Measurements from ENCODE around the gene HTT. TPM values are rescaled to one million over a fixed set of nuclear protein-coding genes. Genes with fewer than 3 reads are reported as not detected.

HTT gene
- total and polyA plus RNA-seq, 2 of the 13 experiments (the other 11 are each of a cell fraction or from before 2014, with no cell fraction given), result 17.5 to 19.5 TPM

DNA sequence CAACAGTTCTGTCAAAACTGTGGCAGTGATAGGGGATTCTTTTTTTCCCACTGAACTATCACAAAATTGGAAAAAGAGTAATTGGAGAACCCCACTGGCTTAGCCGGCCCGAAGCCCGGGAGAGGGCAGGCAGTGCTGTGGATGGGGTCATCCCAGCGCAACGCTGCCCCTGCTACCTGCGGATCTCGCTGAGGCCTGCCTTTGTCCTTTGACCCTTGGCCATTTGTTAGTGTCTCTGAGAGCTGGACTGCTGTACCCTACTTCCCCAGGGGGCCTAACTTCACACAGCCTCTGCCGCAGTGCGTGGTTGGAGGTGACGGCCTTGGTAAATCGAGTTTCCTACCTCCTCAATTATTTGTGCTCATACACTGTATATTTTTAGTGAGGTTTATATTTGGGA, 131.5 kb downstream of the HTT start (continued):
- TF ChIP-seq, protein P1, sequence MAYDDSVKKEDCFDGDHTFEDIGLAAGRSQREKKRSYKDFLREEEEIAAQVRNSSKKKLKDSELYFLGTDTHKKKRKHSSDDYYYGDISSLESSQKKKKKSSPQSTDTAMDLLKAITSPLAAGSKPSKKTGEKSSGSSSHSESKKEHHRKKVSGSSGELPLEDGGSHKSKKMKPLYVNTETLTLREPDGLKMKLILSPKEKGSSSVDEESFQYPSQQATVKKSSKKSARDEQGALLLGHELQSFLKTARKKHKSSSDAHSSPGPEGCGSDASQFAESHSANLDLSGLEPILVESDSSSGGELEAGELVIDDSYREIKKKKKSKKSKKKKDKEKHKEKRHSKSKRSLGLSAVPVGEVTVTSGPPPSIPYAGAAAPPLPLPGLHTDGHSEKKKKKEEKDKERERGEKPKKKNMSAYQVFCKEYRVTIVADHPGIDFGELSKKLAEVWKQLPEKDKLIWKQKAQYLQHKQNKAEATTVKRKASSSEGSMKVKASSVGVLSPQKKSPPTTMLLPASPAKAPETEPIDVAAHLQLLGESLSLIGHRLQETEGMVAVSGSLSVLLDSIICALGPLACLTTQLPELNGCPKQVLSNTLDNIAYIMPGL (CRISPR knock-in tag; IDR thresholded peaks at IDR 0.05; ENCODE audit: borderline replicate concordance in 1 of 2, low read depth in 1 of 2), result no peak
- TF ChIP-seq LCORL (IDR thresholded peaks at IDR 0.05) (no peak), LCORL (CRISPR knock-in tag; IDR thresholded peaks at IDR 0.05) (peak; percentile 75; the same call in 1 of the 2 replicates), KLF6 (CRISPR knock-in tag; IDR thresholded peaks at IDR 0.05) (no peak), NCOA2 (CRISPR knock-in tag; IDR thresholded peaks at IDR 0.05) (peak; percentile 73; the same call in 1 of the 2 replicates), ZNF639 (CRISPR knock-in tag; conservative IDR thresholded peaks at IDR 0.05) (no peak), KAT2B (IDR thresholded peaks at IDR 0.05; ENCODE audit: borderline replicate concordance, low read depth, low read length) (no peak), ZNF652 (CRISPR knock-in tag; IDR thresholded peaks at IDR 0.05; ENCODE audit: borderline replicate concordance, low read depth) (no peak), KDM5B (CRISPR knock-in tag; IDR thresholded peaks at IDR 0.05; ENCODE audit: borderline replicate concordance) (peak; percentile 61; the same call in 1 of the 2 replicates), ZNF547 (CRISPR knock-in tag; IDR thresholded peaks at IDR 0.05) (no peak), HES4 (CRISPR knock-in tag; IDR thresholded peaks at IDR 0.05; ENCODE audit: borderline replicate concordance) (no peak), ZBTB42 (CRISPR knock-in tag; IDR thresholded peaks at IDR 0.05) (no peak), MIER2 (CRISPR knock-in tag; IDR thresholded peaks at IDR 0.05) (no peak), MED8 (CRISPR knock-in tag; IDR thresholded peaks at IDR 0.05; ENCODE audit: insufficient replicate concordance) (peak; percentile 56), KAT7 (CRISPR knock-in tag; IDR thresholded peaks at IDR 0.05; ENCODE audit: borderline replicate concordance) (peak; percentile 52; the same call in 1 of the 2 replicates), YEATS2 (CRISPR knock-in tag; IDR thresholded peaks at IDR 0.05; ENCODE audit: borderline replicate concordance) (no peak)
- TF ChIP-seq, protein P2, sequence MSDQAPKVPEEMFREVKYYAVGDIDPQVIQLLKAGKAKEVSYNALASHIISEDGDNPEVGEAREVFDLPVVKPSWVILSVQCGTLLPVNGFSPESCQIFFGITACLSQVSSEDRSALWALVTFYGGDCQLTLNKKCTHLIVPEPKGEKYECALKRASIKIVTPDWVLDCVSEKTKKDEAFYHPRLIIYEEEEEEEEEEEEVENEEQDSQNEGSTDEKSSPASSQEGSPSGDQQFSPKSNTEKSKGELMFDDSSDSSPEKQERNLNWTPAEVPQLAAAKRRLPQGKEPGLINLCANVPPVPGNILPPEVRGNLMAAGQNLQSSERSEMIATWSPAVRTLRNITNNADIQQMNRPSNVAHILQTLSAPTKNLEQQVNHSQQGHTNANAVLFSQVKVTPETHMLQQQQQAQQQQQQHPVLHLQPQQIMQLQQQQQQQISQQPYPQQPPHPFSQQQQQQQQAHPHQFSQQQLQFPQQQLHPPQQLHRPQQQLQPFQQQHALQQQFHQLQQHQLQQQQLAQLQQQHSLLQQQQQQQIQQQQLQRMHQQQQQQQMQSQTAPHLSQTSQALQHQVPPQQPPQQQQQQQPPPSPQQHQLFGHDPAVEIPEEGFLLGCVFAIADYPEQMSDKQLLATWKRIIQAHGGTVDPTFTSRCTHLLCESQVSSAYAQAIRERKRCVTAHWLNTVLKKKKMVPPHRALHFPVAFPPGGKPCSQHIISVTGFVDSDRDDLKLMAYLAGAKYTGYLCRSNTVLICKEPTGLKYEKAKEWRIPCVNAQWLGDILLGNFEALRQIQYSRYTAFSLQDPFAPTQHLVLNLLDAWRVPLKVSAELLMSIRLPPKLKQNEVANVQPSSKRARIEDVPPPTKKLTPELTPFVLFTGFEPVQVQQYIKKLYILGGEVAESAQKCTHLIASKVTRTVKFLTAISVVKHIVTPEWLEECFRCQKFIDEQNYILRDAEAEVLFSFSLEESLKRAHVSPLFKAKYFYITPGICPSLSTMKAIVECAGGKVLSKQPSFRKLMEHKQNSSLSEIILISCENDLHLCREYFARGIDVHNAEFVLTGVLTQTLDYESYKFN (CRISPR knock-in tag; conservative IDR thresholded peaks at IDR 0.05), result peak; percentile 93
- TF ChIP-seq, protein P3, sequence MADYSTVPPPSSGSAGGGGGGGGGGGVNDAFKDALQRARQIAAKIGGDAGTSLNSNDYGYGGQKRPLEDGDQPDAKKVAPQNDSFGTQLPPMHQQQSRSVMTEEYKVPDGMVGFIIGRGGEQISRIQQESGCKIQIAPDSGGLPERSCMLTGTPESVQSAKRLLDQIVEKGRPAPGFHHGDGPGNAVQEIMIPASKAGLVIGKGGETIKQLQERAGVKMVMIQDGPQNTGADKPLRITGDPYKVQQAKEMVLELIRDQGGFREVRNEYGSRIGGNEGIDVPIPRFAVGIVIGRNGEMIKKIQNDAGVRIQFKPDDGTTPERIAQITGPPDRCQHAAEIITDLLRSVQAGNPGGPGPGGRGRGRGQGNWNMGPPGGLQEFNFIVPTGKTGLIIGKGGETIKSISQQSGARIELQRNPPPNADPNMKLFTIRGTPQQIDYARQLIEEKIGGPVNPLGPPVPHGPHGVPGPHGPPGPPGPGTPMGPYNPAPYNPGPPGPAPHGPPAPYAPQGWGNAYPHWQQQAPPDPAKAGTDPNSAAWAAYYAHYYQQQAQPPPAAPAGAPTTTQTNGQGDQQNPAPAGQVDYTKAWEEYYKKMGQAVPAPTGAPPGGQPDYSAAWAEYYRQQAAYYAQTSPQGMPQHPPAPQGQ (CRISPR knock-in tag; IDR thresholded peaks at IDR 0.05; ENCODE audit: borderline replicate concordance), result no peak
- TF ChIP-seq, protein P4, sequence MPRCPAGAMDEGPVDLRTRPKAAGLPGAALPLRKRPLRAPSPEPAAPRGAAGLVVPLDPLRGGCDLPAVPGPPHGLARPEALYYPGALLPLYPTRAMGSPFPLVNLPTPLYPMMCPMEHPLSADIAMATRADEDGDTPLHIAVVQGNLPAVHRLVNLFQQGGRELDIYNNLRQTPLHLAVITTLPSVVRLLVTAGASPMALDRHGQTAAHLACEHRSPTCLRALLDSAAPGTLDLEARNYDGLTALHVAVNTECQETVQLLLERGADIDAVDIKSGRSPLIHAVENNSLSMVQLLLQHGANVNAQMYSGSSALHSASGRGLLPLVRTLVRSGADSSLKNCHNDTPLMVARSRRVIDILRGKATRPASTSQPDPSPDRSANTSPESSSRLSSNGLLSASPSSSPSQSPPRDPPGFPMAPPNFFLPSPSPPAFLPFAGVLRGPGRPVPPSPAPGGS (CRISPR knock-in tag; IDR thresholded peaks at IDR 0.05), result no peak
- TF ChIP-seq, protein P5, sequence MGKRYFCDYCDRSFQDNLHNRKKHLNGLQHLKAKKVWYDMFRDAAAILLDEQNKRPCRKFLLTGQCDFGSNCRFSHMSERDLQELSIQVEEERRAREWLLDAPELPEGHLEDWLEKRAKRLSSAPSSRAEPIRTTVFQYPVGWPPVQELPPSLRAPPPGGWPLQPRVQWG (CRISPR knock-in tag; IDR thresholded peaks at IDR 0.05; ENCODE audit: borderline replicate concordance, low read depth), result no peak

Measured in HepG2 (cell line).